Measurements from ENCODE around the gene ABCB8.

- TF ChIP-seq CTCF (IDR thresholded peaks at IDR 0.05) (no peak), POLR2A (IDR thresholded peaks at IDR 0.05) (no peak)
Observed at GRCh38 chr7:151058781-151059366, 30.6 kb downstream of the ABCB8 start.
